Lower leg skin (tissue), 4 donors: ENCODE results near the gene RFC2. TPM values are rescaled to one million over a fixed set of nuclear protein-coding genes. Genes with fewer than 3 reads are reported as not detected.
"Not testable (repeated sequence)": the region's sequence is repeated elsewhere in the genome, so short reads cannot be mapped to it uniquely, and the experiment has no call there.

ENCODE experiments used
- DNase-seq, 2 donors: peaks; one replicate each; pipeline ENCODE4 v3.0.0-alpha.2; 2019; ENCODE audit warnings: low spot score in 2 of 2
- H3K4me3 ChIP-seq: fragments of 200-600 bp; sonication (generic); 2 replicates; pipeline ENCODE4 v1.5.1; 2017; ENCODE audit warnings: mild to moderate bottlenecking, low read depth; ENCODE audit not compliant: poor library complexity, severe bottlenecking
- POLR2A ChIP-seq, 2 donors: fragments of 450-650 bp; IDR thresholded peaks; one replicate each; pipeline ENCODE4 v1.6.1; 2016 to 2017; ENCODE audit warnings: antibody characterized with exemption in 2 of 2, mild to moderate bottlenecking in 1 of 2, moderate library complexity in 1 of 2
- WGBS, 2 donors: methylation state at CpG; one replicate each; pipeline ENCODE4 v1.1.5; 2018; 5-methylcytosine and 5-hydroxymethylcytosine counted together
- intact Hi-C: fragments of 100-400 bp; cut with DNase I; formaldehyde crosslinking; loops from one replicate; pipeline ENCODE4 v1.15.0; 2023; ENCODE audit warnings: low total_unique reads
- total RNA-seq, 4 donors: library from RNA; depleted of rRNA; stranded (reverse); fragments of >200 nt; gene quantifications; one replicate each; pipeline ENCODE4 v1.1.0, GENCODE V29; 2016
- TF ChIP-seq, protein P1 (sequence below), 3 donors: fragments of 450-650 bp; IDR thresholded peaks; one replicate each; pipeline ENCODE4 v1.5.1; 2016; ENCODE audit warnings: antibody characterized with exemption in 3 of 3, mild to moderate bottlenecking in 3 of 3, moderate library complexity in 2 of 3

RFC2 gene
- total RNA-seq, 4 donors from 2014 or later = 15.3 to 26.5 (median 23.9) TPM

DNA sequence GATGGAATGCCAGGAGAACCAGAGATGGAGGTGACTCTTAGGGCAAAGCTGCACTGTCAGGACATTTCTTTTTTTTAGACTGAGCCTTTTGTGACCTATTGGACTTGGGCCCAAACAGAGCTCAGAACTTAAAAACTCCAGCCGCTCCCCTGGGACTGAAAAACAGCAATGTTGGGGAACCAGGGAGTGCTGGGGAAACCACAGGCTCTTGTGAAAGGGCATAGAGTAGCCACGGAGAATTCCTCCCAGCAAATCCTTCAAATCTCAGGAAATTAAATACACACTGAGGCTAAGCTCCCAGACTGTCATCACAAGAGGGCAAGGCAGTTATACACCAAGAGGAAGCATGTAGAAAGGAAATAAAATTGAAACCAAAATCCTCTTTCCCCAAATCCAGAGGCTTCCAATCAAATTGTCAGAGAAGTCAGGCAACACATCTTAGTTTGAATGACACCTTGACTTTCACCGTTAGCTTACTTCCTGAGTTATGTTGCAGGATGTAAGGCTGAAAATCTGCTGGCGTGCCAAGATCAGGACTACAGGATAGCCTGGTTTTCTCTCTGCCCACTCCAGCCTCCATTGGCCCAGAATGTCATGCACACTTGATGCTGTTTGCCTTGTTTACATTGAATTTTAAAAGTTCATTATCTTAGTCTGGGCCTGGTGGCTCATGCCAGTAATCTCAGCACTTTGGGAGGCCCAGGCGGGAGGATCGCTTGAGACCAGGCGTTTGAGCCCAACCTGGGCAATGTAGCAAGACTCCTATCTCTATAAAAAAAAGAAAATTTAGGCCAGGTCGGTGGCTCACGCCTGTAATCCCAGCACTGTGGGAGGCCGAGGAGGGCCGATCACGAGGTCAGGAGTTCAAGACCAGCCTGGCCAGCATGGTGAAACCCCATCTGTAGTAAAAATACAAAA lies 2.6 kb upstream of the RFC2 start:
- no peak for DNase-seq
- 80 to 82% methylated on average over 12 of the region's 12 CpGs for WGBS, 2 donors
- TF ChIP-seq, protein P1, sequence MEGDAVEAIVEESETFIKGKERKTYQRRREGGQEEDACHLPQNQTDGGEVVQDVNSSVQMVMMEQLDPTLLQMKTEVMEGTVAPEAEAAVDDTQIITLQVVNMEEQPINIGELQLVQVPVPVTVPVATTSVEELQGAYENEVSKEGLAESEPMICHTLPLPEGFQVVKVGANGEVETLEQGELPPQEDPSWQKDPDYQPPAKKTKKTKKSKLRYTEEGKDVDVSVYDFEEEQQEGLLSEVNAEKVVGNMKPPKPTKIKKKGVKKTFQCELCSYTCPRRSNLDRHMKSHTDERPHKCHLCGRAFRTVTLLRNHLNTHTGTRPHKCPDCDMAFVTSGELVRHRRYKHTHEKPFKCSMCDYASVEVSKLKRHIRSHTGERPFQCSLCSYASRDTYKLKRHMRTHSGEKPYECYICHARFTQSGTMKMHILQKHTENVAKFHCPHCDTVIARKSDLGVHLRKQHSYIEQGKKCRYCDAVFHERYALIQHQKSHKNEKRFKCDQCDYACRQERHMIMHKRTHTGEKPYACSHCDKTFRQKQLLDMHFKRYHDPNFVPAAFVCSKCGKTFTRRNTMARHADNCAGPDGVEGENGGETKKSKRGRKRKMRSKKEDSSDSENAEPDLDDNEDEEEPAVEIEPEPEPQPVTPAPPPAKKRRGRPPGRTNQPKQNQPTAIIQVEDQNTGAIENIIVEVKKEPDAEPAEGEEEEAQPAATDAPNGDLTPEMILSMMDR (IDR thresholded peaks at IDR 0.05) = no peak
- no peak for TF ChIP-seq POLR2A (IDR thresholded peaks at IDR 0.05)
- intact Hi-C loops = no loop called here
- no peak overlapping the region for H3K4me3 ChIP-seq

DNA sequence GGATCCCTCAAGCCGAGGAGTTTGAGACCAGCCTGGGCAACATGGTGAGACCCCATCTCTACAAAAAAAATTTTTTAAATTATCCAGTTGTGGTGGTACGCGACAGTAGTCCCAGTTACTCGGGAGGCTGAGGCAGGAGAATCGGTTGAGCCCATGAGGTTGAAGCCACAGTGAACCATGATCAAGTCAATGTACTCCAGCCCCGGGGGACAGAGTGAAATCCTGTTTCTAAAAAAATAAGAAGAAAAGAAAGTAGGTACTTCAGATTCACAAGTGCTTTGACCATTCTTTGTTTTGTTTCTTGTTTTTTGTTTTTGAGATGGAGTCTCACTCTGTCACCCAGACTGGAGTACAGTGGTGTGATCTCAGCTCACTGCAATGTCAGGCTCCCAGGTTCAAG lies 1.3 kb upstream of the RFC2 start:
- intact Hi-C loops, DNase-seq, H3K4me3 ChIP-seq: not testable (repeated sequence)
- 86 to 93% methylated on average over 6 of the region's 6 CpGs for WGBS, 2 donors

DNA sequence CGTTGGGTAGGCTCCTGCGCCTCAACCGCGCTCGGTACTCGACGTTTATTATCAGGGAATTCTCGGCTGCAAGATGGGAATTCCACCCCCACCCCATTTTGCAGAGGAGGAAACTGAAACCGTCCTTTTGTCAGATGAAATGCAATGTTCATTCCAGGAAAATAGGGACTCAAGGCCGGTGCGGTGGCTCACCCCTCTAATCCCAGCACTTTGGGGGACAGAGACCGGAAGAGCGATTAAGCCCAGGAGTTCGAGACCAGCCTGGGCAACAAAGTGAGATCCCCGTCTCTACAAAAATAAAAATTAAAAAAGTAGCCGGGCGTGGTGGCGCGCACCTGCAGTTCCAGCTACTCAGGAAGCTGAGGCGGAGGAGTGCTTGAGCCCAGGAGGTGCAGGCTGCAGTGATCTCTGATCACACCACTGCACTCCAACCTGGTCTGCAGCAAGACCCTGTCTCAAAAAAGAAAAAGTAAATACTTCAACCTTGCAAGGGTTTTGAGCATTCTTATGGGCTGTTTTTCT lies 720 bp upstream of the RFC2 start:
- DNase-seq = no peak
- no peak for TF ChIP-seq POLR2A (IDR thresholded peaks at IDR 0.05)
- H3K4me3 ChIP-seq = peak overlapping the region; percentile 78
- WGBS, 2 donors = 10 to 17% methylated on average over 20 of the region's 20 CpGs
- intact Hi-C loops = no loop called here

DNA sequence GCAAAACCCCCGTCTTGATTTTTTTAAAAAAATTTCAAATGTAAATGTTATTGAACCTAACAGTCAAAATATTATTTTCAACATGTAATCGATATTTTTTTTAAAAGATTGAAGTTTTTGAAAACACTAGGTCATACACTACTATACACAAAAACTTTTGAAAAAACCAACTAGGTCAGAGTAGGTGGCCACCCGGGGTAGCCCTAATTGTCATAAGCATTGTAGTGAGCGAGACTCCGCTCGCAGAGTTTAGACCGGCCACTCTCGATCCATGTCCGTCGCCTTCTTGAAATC lies 417 bp downstream of the RFC2 start:
- intact Hi-C loops = no loop called here
- DNase-seq = no peak
- peak overlapping the region; percentile 78 for H3K4me3 ChIP-seq
- WGBS, 2 donors = 0% methylated on average over 10 of the region's 10 CpGs
- TF ChIP-seq, protein P1 (IDR thresholded peaks at IDR 0.05) = no peak
- TF ChIP-seq POLR2A (IDR thresholded peaks at IDR 0.05) = no peak

DNA sequence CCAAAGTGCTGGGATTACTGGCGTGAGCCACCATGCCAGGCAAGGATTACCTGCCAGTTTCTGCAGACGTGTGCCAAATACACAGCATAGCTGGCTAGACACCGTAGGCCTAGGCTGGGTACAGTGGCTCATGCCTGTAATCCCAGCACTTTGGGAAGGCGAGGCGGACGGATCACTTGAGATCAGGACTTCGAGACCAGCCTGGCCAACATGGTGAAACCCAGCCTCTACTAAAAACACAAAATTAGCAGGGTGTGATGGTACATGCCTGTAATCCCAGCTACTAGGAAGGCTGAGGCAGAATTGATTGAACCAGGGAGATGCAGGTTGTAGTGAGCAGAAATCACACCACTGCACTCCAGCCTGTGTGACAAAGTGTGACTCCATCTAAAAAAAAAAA lies 868 bp downstream of the RFC2 start:
- no peak for TF ChIP-seq POLR2A (IDR thresholded peaks at IDR 0.05)
- TF ChIP-seq, protein P1 (IDR thresholded peaks at IDR 0.05) = no peak
- WGBS, 2 donors = 30 to 41% methylated on average over 7 of the region's 7 CpGs
- no peak overlapping the region for H3K4me3 ChIP-seq
- no peak for DNase-seq
- intact Hi-C loops = no loop called here

DNA sequence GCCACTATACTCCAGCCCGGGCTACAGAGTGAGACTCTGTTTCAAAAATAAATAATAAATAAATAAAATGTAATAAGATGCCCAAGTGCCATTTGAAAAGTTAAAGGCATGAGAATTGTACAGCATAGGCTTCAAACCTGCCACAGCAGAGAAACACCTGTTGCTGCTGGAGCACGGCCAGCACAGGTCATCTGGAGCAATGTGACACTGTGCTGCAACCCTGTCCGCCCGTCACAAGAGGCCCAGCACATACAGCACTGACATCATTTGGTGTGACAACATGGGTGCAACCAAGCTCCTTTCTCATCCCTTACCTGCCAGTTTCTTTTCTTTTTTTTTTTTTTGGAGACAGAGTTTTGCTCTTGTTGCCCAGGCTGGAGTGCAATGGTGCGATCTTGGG lies 1.3 kb downstream of the RFC2 start:
- 67 to 69% methylated on average over 5 of the region's 5 CpGs for WGBS, 2 donors
- intact Hi-C loops = no loop called here
- TF ChIP-seq, protein P1 (IDR thresholded peaks at IDR 0.05) = no peak
- no peak for TF ChIP-seq POLR2A (IDR thresholded peaks at IDR 0.05)
- no peak for DNase-seq
- H3K4me3 ChIP-seq = no peak overlapping the region

DNA sequence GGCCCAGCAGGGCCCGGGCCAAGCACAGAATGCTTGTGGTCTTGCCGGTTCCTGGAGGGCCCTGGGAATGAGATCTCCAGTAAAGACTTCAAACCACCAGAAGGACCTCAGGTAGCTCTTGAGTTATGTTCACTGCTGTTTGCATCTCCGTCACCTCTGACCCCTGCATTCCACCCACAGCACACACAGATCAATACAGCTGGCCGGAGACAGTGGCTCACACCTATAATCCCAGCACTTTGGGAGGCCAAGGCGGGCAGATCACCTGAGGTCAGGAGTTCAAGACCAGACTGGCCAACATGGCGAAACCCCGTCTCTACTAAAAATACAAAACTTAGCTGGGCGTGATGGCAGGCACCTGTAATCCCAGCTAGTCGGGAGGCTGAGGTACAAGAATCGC lies 5.1 kb downstream of the RFC2 start:
- H3K4me3 ChIP-seq, DNase-seq, intact Hi-C loops: not testable (repeated sequence)
- 95 to 97% methylated on average over 10 of the region's 10 CpGs for WGBS, 2 donors
